PC-9 (cell line): ENCODE data around the gene CDH26. TPM values are rescaled to one million over a fixed set of nuclear protein-coding genes. Genes with fewer than 3 reads are reported as not detected.

Source experiments
- BruUV-seq: library from RNA; stranded (reverse); fragments of 400-500 nt; replicated peaks from 2 replicates; lab custom pipeline; 2021; lab: Mats Ljungman, UMichigan
- CTCF ChIA-PET: fragments of 300-600 bp; sonication (Branson Sonifier 250); formaldehyde crosslinking; loops from one replicate; lab custom pipeline; 2022; ENCODE audit warnings: antibody characterized with exemption; lab: Charles Lee
- POLR2A ChIA-PET: fragments of 300-600 bp; sonication (Branson Sonifier 250); formaldehyde crosslinking; loops from one replicate; lab custom pipeline; 2022; ENCODE audit warnings: antibody characterized with exemption; ENCODE audit not compliant: unreplicated experiment; lab: Charles Lee
- DNase-seq, 2 experiments: peaks; one replicate each; pipeline versions ENCODE4 v3.0.0 to v3.0.0-alpha.2; 2015 to 2022; ENCODE audit warnings: mixed read lengths in 1 of 2
- H2AFZ ChIP-seq: fragments of 200-600 bp; sonication (generic); 2 replicates; pipeline ENCODE4 v1.8.1; 2017; ENCODE audit warnings: antibody characterized with exemption
- H3F3A ChIP-seq: fragments of 200-600 bp; sonication (generic); 2 replicates; pipeline ENCODE4 v1.8.1; 2017; ENCODE audit warnings: antibody characterized with exemption, mild to moderate bottlenecking, low read depth; ENCODE audit not compliant: insufficient read depth
- H3K27ac ChIP-seq: fragments of 200-600 bp; sonication (generic); 2 replicates; pipeline ENCODE4 v1.6.1; 2016; ENCODE audit warnings: mixed run types
- H3K27me3 ChIP-seq: fragments of 200-600 bp; sonication (generic); 2 replicates; pipeline ENCODE4 v1.6.1; 2016; ENCODE audit warnings: low read depth, mixed run types; ENCODE audit not compliant: insufficient read depth
- H3K36me3 ChIP-seq: fragments of 200-600 bp; sonication (generic); 2 replicates; pipeline ENCODE4 v1.6.1; 2016; ENCODE audit warnings: low read depth, mixed run types
- H3K4me1 ChIP-seq: fragments of 200-600 bp; sonication (generic); replicated peaks from 2 replicates; pipeline ENCODE4 v1.6.1; 2016; ENCODE audit warnings: mixed run types; ENCODE audit not compliant: insufficient read depth
- H3K4me2 ChIP-seq: fragments of 200-600 bp; sonication (generic); 2 replicates; pipeline ENCODE4 v1.6.1; 2017; ENCODE audit warnings: mixed run types
- H3K4me3 ChIP-seq: fragments of 200-600 bp; sonication (generic); 2 replicates; pipeline ENCODE4 v1.6.1; 2016; ENCODE audit warnings: mixed run types
- H3K79me2 ChIP-seq: fragments of 200-600 bp; sonication (generic); 2 replicates; pipeline ENCODE4 v1.6.1; 2017; ENCODE audit warnings: low read depth, mixed run types
- H3K9me2 ChIP-seq: fragments of 200-600 bp; sonication (generic); 2 replicates; pipeline ENCODE4 v1.8.1; 2017; ENCODE audit warnings: mild to moderate bottlenecking; ENCODE audit not compliant: insufficient read depth
- H3K9me3 ChIP-seq: fragments of 200-600 bp; sonication (generic); 2 replicates; pipeline ENCODE4 v1.8.1; 2016; ENCODE audit warnings: low read depth; ENCODE audit not compliant: insufficient read depth
- H4K20me1 ChIP-seq: fragments of 200-600 bp; sonication (generic); 2 replicates; pipeline ENCODE4 v1.8.1; 2017; ENCODE audit not compliant: insufficient read depth
- EZH2 ChIP-seq: fragments of 200-600 bp; sonication (generic); IDR thresholded peaks from 2 replicates; pipeline ENCODE4 v1.8.0; 2017; ENCODE audit warnings: antibody characterized with exemption, low read depth
- intact Hi-C: fragments of 100-400 bp; cut with micrococcal nuclease; formaldehyde crosslinking; loops from one replicate; pipeline ENCODE4 v1.10.0; 2022; ENCODE audit not compliant: unreplicated experiment
- total RNA-seq: library from RNA; stranded (reverse); gene quantifications from 2 replicates; pipeline ENCODE4 v1.2.3, GENCODE V29; 2021
- TF ChIP-seq, protein P1 (sequence below): fragments of 200-600 bp; sonication (generic); conservative IDR thresholded peaks from 2 replicates; pipeline ENCODE4 v1.6.1; 2017; ENCODE audit warnings: mixed run types, antibody characterized with exemption, mild to moderate bottlenecking, moderate library complexity

Gene CDH26
- total RNA-seq, 1 experiment from 2014 or later: 1.1 TPM

- H3K36me3 ChIP-seq: no peaks in the 10 kb centered on the region
- no peaks in the 10 kb centered on the region for H4K20me1 ChIP-seq
- no peaks in the 10 kb centered on the region for H3F3A ChIP-seq
- H3K27ac ChIP-seq: no peak overlapping the region
- no peak for DNase-seq
- no peaks in the 10 kb centered on the region for H3K79me2 ChIP-seq
- POLR2A ChIA-PET: no interaction called here
- no TSS peak for BruUV-seq
- H3K9me2 ChIP-seq: no peaks in the 10 kb centered on the region
- CTCF ChIA-PET: no interaction called here
- intact Hi-C loops: no loop called here
- H3K4me1 ChIP-seq: peaks cover 17% of the 10 kb centered on the region
- no peaks in the 10 kb centered on the region for H3K9me3 ChIP-seq
- H2AFZ ChIP-seq: no peak overlapping the region
- no peaks in the 10 kb centered on the region for H3K27me3 ChIP-seq
- no peak overlapping the region for H3K4me3 ChIP-seq
- peak overlapping the region; percentile 30 for H3K4me2 ChIP-seq
- TF ChIP-seq EZH2: no peak
- TF ChIP-seq, protein P1, sequence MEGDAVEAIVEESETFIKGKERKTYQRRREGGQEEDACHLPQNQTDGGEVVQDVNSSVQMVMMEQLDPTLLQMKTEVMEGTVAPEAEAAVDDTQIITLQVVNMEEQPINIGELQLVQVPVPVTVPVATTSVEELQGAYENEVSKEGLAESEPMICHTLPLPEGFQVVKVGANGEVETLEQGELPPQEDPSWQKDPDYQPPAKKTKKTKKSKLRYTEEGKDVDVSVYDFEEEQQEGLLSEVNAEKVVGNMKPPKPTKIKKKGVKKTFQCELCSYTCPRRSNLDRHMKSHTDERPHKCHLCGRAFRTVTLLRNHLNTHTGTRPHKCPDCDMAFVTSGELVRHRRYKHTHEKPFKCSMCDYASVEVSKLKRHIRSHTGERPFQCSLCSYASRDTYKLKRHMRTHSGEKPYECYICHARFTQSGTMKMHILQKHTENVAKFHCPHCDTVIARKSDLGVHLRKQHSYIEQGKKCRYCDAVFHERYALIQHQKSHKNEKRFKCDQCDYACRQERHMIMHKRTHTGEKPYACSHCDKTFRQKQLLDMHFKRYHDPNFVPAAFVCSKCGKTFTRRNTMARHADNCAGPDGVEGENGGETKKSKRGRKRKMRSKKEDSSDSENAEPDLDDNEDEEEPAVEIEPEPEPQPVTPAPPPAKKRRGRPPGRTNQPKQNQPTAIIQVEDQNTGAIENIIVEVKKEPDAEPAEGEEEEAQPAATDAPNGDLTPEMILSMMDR: no peak
Observed at GRCh38 chr20:60034231-60035110, 76.2 kb downstream of the CDH26 start.

- DNase-seq: no peak
- no peaks in the 10 kb centered on the region for H4K20me1 ChIP-seq
- H3K9me2 ChIP-seq: no peaks in the 10 kb centered on the region
- H3K9me3 ChIP-seq: no peaks in the 10 kb centered on the region
- ChIA-PET CTCF (no interaction called here), POLR2A (no interaction called here)
- no peaks in the 10 kb centered on the region for H3K36me3 ChIP-seq
- H3K4me3 ChIP-seq: no peak overlapping the region
- H3K4me1 ChIP-seq: peaks cover 19% of the 10 kb centered on the region
- intact Hi-C loops: no loop called here
- H3F3A ChIP-seq: peaks cover 1% of the 10 kb centered on the region; the same call in 1 of the 2 replicates
- H3K79me2 ChIP-seq: no peaks in the 10 kb centered on the region
- no peak overlapping the region for H3K27ac ChIP-seq
- no peak overlapping the region for H3K4me2 ChIP-seq
- H3K27me3 ChIP-seq: no peaks in the 10 kb centered on the region
- H2AFZ ChIP-seq: no peak overlapping the region
- TF ChIP-seq EZH2: no peak
- TF ChIP-seq, protein P1: no peak
- no TSS peak for BruUV-seq
Observed at GRCh38 chr20:60035486-60035885, 77.3 kb downstream of the CDH26 start.

- no peak overlapping the region for H3K4me3 ChIP-seq
- no peak for DNase-seq
- H3K36me3 ChIP-seq: no peaks in the 10 kb centered on the region
- intact Hi-C loops: no loop called here
- H3K9me2 ChIP-seq: no peaks in the 10 kb centered on the region
- H3K9me3 ChIP-seq: no peaks in the 10 kb centered on the region
- H4K20me1 ChIP-seq: no peaks in the 10 kb centered on the region
- H2AFZ ChIP-seq: no peak overlapping the region
- no peaks in the 10 kb centered on the region for H3K27me3 ChIP-seq
- H3K4me2 ChIP-seq: no peak overlapping the region
- TF ChIP-seq, protein P1: no peak
- TF ChIP-seq EZH2: no peak
- CTCF ChIA-PET: no interaction called here
- H3K27ac ChIP-seq: no peak overlapping the region
- BruUV-seq: no TSS peak
- peaks cover 10% of the 10 kb centered on the region; the same call in 1 of the 2 replicates for H3F3A ChIP-seq
- POLR2A ChIA-PET: no interaction called here
- peaks cover 28% of the 10 kb centered on the region for H3K4me1 ChIP-seq
- no peaks in the 10 kb centered on the region for H3K79me2 ChIP-seq
Observed at GRCh38 chr20:60036346-60036745, 78.1 kb downstream of the CDH26 start.
